Neural progenitor cell (in vitro differentiated cells): Measurements from ENCODE around the gene LMAN1L.

Experiments
- CTCF ChIP-seq: fragments of 200-600 bp; sonication (generic); IDR thresholded peaks from 2 replicates; pipeline ENCODE4 v1.5.1; 2017; ENCODE audit warnings: antibody characterized with exemption, mild to moderate bottlenecking
- EZH2phosphoT487 ChIP-seq: fragments of 200-600 bp; sonication (generic); IDR thresholded peaks from 2 replicates; pipeline ENCODE4 v1.6.1; 2017; ENCODE audit warnings: antibody characterized with exemption

GRCh38 chr15:74830868-74831267, 18.2 kb downstream of the LMAN1L start:
- TF ChIP-seq CTCF (no peak), EZH2phosphoT487 (no peak)
